GM03348 (cell line): ENCODE measurements around the gene FRS3.

Experiments
- DNase-seq: peaks from one replicate; pipeline ENCODE4 v3.0.0; 2012; ENCODE audit warnings: low spot score

Gene FRS3

DNA sequence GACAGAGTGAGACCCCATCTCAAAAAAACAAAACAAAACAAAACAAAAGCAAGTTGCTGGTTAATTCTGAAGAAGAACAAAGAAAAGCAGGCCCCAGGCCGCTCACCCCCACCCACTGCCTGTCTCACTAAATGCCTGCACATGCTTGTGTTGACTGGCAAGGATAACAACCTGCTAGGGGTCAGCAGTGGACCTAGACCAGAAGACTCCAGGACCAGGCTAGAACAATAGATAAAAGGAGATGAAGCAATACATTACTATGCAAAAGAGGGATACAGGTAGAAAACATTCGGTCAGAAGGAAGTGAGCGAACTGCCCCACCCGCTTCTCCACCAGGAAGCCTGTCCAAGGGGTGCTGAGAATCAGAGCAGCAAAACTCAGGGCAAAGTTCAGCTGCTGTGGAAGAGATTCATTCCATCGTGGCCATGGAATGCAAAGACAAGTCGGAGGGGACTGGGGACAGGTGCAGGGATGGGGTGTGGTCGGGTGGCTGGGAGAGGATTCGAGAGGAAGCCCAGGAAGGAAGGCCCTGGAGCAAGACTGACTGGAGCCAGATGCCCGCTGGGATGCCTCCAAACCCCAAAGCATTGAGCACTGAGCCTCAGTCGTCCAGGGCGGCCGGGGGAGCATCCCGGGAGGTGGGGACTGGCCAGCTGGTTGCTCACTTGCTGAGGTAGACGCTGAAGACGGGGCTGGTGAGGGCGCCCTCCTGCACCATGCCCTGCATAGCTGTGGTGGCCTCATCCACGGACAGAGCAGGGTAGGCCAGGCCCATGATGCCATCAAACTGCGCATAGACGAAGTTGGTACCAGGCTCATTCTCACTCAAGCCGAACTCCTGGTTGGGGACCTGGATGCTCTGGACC is 37.8 kb downstream of the FRS3 start:
- no peak for DNase-seq

DNA sequence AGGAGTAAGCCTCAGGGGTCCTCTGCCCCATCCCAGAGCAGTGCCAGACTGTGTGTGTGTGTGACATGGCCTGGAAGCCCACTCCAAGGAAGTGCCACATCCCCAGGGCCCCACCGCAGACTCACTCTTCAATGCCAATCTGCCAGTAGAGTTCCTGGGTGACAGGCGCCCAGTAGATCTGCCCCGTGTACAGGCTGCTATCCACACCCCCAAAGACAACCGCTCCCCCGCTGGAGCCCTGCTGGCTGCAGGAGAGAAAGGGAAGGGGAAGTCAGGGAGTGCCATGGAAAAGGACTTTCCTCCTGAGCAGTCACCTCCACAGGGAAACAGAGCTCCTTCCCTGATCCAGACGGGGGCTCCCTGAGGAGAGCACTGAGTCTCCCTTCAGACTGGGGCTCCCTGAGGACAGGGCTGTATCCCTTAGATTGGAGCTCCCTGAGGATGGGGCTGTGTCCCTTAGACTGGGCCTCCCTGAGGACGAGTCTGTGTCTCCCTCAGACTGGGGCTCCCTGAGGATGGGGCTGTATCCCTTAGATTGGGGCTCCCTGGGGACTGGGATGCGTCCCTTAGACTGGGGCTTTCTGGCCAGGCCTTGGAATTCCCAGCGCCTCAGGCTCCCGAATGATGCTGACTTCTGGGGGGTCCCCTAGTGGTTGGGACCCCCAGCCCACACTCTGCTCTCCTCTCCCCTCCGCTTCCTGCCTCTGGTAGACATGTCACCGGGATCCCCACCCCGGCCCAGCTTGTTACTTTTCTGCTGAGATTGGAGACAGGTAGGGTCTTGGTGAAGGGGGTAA is 39.1 kb downstream of the FRS3 start:
- no peak for DNase-seq

DNA sequence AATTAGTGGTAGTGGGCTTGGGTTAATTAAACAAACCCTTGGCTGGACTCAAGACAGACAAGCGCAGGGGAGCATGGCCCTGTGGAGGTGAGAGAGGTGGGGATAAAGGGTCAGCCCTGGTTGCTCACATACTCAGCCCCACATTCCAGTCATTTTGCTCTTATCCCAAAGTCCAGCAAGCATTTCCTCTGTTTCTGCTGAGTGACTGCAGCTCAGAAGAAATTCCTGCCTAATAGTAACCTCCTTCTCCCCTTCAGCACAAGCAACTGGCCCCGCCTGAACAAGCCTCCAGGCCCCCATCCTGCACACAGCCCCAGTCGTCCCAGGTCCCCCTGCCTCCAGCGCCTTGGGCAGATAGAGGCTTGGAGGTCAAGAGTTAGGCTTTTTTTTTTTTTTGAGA is 40.7 kb downstream of the FRS3 start:
- DNase-seq: no peak

DNA sequence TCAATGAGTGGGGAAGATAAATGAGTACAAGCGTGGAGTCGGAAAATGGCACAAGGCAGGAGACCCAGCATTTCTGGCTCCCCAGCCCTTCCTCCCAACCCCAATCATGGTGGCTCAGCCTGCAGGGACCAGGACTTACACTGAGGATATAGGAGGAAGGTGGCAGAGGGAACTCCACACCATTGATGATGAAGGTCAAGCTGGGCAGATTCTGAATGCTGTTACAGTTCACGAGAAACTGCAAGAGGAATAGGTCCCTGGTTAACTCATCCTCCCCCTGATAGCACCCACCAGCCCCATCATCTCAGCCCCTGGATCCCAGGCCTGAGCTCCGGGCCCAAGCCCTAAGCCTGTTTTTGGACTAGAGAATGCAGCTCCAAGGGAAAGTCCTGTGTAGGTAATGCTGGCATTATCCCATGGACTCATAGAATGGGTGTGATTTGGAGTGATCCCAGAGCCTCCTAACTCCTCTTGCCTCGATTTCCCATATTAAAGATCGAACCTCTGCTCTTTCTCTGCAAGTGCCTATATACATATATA is 42.0 kb downstream of the FRS3 start:
- DNase-seq: no peak

DNA sequence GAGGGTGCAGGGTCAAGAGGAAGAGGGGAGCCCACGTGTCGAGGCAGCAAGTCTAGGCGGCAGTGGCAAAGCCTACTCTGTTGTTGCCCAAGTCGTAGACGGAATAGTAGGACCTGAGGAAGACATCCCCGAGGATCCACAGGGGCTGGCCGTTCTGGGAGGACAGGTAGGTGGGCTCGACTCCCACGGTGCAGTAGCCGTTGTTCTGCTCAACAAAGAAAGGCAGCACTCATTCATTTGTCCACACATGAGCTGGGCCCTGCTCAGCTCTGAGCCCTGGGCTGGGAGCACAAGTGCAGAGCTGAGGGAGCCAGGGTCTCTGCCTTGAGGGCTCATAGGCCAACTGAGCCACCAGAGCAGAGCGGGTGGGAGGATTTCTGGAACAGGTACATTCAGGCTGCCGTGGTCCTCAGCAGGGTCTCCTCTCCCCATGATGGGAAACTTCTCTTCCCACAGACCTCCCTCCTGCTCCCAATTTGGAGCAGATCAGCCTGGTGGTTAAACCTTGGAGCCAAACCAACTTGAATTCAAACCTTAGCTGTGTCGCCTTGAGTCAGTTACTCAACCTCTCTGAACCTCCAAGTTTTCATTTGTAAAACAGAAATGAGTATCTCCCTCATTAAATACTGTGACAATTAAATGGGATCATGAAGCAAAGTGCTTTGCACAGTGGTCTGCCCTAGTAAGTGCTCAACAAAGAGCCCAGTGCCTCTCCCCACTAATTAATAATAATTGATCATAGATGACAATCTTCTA is 42.7 kb downstream of the FRS3 start:
- no peak for DNase-seq

DNA sequence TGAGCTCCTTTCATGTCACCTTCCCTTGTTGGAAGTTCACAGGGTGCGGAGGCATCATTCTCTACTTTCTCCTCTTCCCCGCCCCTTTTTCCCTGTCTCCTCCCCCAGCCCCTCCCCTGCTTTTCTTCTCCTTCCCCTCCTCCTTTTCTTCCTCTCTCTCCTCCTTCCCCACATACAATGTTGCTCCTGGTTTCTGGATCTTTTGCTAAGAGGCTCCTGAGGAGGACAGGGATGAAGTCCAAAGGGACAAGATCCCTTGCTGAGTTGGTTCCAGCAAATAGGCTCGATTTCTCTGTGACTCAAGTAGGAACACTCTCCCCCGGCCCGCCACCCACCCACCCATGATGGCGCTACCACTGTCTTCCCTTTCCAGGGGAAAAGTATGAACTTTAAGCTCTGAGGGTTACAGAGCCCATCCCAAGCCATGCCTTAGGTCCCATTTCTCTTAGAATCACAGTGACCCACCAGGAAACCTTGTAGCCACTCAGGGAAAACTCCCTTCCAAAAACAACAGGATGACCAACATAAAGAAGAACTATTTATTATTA is 43.4 kb downstream of the FRS3 start:
- no peak for DNase-seq

DNA sequence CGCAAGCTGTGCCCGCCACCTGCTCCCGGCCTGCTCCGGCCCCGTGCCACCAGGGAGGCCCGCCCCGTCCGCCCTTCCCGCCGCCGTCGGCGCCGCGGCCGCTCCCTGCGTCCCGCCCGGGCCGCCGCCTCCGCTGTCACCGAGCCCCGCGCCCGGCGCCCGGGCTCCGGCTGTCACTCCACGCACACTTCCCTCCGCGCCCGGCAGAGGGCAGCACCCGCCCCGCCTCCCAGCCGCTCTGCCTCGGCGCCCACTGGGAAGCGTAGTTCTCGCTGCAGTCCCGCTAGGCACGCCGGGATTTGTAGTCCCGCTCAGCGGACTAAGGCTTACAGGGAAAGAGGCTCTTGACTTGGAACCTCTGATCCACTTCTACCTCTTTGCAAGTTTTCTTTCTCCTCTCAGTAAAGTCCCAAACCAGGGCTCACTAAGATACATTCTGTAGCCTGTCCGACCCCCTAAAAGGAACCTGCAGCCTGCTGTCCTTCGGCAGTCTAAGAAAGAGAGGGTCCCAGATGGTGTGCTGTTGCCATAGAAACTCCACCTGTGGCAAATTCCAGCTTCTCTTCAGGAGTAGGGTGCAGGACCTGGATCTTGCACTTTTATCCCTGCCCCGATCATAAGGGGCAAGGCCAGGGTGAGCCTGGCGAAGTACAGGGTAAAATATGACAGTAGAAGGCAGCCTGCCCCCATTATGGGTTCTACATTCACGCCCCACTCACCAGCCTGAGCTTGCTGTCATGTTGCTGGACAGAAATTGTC is 44.1 kb downstream of the FRS3 start, which contains the start of gene TFEB:
Gene TFEB, minus strand, starts transcription at position 182 of the 759 bp plus-strand sequence. CDS start 44,395 bp downstream, outside the sequence.
- DNase-seq: peak; percentile 98

DNA sequence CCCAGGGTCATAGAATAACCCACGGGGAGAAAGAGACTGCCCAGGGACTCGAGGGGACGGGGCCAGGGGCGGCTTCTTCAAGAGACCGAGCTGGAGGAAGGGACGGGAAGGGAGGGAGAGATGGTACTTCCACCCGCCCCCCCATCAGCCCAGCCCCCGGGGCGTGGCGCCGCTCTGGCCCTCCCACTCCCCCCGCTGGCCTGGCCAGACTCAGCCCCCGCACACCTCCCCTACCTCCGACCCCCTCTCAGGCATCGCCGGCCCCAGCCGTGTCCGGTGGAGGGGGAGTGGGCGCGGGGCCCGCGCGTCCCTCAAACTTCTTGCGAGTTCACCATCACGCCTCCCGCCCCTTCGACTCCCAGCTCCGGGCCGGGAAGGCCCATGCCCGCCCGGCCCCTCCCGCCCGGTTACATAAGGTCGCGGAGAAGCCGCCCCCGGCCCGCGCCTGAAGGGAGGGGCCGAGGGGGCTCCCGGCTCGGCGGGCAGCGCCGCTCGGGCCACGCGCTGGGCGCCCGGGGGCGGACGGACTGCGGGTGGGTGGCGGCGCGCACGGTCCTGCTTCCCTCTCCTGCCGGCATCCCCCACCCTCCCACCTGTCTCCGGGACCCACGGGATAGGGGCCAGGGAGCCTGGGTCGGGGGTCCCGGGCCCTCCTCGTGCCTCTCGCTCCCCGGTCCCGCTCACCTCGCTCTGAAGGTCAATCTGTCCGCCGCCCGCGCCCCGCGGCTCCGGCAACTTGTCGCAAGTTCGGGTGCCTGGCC is 44.9 kb downstream of the FRS3 start:
- peak; percentile 95 for DNase-seq

DNA sequence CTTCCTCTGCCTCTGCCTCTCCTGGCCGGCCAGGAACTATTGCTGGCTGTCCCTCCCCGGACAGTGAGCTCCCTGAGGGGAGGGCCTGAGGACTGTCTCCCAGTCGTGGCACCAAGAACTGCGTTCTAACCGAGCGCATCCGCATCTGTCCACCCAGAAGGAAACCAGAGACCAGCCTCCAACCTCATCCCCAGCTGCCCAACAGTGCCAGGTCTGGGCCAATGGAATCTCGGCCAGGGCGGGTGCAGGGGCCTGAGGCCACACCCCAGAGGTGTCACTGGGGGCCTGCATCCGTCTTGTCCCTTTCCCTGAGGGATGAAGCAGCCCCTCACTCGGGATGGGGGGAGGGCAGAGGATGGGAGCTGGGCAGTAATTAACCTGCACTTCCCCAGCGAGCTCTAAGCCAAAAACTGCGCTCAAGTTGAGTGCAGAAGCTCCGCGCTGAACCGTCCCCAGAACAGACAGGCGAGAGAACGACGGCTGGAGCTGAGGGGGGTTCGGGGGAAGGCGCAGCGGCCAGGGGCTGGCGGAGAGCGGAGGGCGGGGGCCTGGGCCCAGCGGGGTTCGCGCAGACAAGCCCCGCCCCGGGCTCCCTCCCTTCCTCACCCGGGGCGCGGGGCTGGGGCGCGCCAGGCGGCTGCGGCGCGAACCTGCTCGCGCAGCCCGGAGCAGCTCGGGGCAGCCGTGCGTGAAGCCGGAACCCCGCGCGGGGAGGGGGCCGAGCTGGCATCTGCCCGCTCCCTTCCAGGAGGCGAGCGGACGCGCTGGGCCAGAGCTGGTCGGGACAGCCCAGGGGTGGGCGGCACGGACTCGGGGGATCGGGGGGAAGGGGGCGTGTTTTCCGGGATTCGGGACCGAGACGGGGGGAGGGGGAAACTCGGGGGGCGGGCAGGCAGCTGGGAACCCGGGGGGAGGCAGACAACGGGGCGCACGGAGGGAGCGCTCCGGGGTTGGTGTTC is 45.7 kb downstream of the FRS3 start:
- DNase-seq: peak; percentile 94

DNA sequence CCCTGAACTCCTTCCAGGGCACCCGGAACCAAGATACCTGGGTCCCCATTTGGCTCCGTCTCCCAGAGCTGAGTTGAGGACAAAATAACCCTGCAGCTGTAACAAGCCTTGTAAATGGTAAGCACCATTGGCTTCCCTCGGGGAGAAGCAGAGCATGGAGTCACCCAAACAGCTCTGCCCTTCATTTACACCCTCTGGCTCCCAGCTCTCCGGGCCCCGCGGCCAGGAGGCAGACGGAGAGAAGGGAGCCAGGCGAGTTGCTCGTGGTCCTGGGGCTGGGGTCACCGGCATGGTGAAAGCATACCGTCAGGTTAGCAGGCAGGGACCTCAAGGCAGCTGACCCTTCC is 46.4 kb downstream of the FRS3 start:
- no peak for DNase-seq

DNA sequence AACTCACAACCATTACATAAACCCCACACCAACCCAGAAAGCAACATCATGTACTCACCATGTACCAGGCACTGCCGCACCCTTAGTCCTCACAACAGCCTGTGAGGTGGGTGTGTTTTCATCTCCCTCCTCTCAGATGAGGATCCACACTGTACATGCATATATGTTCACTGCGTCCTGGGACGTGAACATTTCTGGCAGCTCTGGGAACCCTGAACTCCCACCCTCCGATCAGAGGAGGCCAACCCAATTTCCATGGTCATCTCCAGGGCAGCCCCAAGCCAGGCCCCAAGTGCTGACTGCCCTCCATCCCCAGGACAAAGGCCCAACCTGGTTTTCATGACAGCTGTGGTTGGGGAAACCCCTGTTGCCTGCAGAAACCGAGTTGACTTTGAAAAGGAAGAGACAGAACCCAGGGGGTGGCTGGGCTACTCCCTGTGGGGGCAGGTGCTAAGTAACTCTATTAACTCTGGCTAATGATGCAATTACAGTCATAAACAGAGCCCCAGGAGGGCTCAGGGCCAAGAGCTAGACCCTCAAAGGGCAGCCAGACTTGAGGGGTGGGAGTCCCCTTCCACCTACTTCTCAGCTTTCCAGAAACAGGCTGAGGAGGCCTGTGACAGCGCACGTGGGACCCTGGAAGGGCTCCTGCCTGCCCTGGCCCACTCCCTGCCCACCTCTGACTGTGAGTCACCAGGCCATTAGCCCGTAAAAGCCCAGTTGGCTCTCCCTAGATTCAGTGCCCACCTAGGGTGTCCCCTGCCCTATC is 46.9 kb downstream of the FRS3 start:
- no peak for DNase-seq

DNA sequence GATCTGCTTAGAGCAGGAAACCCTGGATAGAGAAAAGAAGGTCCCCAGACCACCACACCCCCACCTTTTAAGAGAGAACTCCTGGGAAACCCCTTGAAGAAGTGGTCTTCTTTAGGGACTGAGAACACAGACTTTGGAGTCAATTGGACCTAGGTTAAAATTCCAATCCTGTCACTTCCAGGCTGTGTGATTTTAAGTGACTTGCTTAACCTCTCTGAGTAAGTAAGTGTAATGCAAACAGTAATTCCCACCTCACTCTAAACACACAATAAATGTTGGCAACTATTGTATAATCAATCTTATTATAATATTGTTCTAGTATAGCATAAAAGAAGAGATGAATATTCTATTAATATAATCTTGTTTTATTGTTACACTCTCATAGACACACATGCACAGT is 47.6 kb downstream of the FRS3 start:
- DNase-seq: no peak

DNA sequence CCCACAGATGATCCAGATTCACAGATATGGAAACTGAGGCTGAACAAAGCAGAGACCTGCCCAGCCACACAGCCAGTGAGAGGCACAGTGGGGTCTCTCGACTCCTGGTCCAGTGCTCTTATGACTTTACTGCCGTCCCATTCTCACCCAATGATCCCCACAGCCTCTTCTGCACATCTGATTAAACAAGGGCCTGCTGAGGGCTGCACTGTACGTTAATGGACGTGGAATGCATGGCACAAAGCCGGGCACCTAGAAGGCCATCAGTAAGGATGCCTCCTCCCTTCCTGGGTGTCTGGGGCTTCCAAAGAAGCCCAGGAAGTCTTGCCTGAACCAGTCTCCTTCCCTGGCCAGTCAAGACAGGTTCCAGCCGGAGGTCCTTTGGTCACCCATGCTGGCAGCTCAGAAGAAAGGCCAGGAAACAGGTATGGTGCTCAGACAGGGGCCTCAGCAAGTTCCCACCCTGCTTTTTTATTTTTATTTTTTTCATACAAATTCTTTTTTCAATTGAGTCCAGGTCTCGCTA is 48.1 kb downstream of the FRS3 start:
- no peak for DNase-seq

DNA sequence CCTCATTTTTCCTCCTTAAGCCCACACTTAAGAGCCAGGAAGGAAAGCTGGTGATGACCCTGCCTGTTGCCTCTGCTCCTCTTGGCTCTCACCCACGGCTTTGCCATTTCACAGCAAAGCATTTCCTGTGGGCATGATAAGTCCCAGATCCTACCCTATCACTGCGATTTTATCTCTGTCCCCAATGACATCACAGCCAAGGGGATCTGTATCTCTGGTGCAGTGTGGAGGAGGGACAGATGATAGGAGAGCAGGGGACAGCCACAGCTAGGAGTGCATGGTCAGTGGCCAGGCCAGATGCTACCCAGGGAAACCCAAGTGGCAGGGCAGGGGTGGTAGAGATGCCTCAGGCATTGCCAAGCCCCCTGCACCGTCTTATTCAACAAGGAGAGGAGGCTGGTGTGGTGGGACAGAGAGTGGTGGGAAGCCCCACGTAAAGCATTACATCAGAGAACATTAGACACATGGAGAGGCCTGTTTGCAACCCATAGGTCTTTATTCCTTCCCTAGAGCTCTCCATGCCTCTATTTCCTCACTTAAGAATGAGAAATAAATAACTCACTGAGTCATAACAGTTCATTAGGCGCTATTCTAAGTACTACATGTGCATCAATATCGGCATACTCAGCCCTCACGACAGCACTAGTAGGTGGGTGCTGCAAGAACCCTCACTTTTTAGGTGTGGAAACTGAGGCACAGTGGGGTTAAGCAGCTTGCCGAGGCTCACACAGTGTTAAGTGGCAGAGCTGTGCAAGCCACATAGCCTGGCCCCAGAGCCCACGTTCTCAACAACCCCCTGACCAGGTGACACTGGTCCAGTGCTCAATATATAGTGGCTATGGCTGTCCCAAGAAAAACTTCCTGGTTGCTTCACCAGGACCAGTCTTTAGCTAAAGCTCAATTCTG is 48.9 kb downstream of the FRS3 start:
- no peak for DNase-seq

DNA sequence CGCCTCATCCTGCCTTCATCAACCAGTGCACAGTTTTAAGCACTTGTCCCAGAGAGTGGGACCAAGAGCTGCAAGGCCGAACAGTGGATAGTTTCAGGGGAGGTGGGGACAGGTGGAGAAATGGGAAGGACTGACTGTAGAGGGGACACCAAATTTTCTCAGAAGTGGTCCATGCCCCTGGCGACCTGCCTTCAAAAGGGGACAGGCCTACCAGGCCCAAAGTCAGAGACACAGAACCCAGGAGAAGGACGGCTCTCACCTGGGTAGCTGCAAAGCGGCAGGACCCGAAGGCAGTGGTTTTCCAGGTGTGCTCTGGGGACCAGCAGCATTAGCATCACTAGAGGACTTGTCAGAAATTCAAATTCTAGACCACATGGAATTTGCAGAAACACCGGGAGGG is 50.1 kb downstream of the FRS3 start:
- no peak for DNase-seq

DNA sequence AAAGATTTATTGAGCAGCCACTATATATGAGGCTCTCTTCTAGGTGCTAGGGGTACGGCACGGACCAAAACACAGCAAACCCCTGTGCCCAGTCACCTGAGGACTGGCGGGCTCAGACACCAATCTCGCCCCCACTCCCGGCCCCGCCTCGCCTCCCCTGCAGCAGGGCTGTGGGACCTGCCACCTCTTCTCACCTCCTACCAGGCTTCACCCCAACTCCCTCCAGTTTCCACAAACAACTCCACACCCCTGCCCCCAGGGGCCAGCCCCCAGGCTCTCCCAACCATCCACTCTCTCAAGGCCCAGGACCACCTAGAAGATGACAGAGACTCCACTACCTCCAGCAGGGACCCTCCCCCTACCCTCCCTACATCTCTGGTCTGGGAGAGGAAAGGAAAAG is 50.7 kb downstream of the FRS3 start:
- DNase-seq: no peak
